GM18511 (cell line): Measurements from ENCODE around the gene PRG3.
"Not testable (repeated sequence)": the region's sequence is repeated elsewhere in the genome, so short reads cannot be mapped to it uniquely, and the experiment has no call there.

Experiments
- ATAC-seq: cut with Tn5 transposase; IDR thresholded peaks from one replicate; pipeline ENCODE4 v1.9.1; 2021; ENCODE audit warnings: mild to moderate bottlenecking, moderate library complexity; ENCODE audit not compliant: unreplicated experiment

The PRG3 gene

DNA sequence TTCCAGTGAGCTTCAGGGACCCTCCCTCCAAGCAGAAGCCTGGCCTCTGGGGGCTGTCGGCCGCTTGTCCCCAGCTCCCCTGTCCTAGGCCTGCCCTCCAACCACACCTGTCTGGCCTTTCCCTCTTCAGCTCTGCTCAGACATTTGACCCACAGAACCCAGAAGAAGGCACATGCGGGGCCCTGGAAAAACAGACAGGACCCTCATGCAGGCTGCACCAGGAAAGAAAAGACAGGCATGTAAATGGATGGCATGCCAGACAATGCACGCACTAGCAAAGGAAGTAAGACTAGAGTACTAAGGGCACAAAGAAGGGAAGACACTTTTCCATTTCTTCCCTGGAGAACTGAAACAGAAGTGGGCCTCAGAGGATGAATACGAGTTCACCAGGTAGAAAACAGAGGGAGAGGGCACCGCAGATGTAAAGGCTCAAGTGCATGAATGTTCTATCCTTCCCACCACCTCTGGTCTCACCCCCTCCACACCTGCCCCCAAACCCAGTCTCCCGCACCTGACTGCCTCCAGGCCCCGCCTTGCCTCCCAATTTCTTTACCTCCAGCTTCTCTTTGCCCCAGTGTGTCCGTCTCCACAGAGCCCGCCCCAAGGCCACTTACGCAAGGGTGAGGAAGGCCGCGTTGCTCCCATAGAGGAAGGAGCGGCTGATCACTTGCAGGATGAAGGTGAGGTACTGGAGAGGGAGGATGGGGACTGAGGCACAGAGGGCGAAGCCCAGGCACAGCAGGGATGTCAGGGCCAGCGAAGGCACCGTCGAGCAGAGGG is 28.6 kb upstream of the PRG3 start:
- no peak for ATAC-seq

DNA sequence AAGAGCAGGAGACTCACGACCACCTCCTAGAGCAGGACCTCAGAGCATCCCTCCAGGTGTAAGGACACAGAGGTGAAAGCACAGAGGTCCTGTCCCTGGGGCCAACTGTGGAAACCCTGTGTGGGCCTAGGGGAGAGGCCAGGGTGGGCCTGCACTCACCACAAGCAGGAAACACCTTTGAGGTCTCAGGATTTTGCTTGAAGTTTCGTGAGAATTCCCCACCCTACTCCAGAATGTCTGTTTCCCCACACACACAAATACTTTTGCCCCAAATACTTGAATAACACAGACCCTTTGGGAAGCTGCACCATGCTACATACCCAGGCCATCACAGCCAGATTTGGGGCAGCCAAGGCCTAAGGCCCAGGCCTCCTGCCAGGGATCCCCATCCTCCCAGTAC is 27.8 kb upstream of the PRG3 start:
- no peak for ATAC-seq

DNA sequence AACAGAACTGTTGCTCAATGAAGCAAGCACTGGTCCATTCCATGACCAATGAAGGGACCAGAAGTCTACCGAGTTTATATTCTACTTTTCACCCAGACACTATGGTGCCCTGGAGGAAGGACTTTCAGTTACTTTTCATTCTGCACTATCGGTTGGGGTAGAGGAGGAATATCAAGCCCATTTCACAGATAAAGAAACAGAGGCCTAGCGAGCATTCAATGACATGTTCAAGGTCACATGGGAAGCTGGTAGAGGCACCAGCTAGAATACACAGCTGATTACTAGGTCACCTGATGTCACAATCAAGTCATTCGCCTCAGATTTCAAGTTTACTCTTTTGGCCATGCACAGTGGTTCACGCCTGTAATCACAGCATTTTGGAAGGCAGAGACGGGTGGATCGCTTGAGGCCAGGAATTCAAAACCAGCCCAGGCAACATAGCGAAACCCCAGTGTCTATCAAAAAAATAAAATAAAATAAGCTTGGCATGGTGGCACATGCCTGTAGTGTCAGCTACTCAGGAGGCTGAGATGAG is 27.1 kb upstream of the PRG3 start:
- ATAC-seq, result no peak

DNA sequence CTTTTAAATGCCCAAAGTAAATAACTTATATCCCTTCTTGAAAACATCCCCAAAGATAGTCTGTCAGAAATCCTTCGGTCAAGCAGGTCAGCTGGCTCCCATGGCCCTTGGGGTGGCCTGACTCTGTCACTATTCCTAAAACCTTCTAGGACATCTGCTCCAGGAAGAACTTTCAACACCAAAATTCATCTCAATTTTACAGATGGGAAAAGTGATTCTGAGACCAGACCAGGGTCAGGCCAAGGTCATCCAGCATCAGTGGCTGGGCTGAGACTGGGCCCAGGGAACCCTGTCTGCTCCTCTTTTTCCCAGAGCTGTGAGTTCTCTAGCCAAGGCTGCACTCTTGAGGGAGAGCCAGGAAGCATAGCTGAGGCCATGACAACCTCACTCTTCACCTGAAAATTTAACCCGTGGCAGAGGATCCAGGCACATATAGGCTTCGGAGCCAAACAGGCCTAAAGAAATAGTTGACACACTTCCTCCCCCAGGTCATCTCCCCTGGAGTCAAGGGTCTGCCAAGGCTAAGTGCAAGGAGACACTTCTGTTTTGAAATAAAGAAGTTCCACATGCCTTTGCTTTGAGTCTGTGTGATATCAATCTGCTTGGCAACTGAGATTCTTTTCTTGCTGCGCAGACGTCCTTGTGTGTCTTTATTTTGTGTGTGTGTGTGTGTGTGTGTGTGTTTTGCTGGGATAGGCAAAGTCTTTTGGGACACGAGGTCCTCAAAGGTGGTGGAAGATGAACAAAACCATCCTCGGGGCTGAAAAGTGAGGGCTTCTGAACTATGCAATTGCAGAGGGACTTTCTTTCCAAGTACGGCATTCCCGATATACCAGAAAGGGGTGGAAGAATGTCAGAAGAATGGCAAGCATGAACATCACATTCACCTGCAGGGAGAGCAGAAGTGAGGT is 26.3 kb upstream of the PRG3 start:
- no peak for ATAC-seq

DNA sequence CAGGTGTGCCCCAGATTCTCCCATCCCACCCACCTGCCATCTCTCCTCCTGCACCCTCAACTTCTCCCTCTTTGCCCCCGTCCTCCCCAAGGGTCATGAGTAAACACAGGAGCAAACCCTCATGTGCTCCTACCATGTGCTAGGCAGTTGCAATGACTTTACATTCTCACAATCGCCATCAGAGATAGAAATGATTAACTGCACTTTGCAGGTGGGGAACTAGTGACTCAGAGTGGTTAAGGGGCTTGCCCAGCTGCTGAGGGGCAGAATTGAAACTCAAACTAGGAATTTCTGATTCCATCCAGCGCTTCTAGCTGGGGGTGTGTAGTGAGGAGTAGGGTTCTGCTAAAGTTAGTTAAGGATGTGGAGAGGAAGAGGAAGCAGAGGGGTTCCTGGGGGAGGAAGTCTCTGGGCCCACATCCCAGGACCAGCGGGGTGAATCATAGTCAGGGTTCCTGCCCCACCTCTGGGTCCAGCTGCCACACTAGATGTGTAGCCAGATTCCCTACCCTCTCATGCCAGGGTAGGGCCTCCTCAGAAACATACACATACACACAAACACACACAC is 25.5 kb upstream of the PRG3 start:
- ATAC-seq, result peak; percentile 93

DNA sequence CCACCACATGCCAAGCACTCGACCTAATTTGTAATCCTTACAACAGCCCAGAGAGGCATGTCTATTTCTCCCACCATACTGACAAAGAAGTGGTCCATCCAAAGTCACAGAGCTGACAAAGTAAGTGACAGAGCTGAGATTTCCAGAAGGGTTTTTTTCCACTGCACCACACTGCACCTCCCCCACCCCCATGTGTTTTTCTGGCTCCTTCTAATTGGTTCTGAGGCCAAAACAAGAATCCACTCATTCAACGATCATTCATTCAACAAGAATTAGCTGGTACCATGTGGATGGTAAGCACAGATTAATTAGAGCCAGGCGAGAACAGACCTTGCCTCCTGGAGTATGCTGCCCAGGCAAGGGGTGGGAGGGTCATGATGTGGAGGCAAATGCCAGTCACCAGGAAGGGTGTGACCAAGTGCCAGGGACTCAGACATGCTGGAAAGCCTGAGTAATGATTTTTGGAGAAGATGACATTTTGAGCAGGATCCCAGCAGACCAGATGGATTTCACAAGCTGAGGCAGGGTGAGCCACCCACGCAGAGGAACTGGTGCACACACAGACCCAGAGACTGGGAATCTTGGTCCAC is 24.4 kb upstream of the PRG3 start:
- ATAC-seq, result no peak

DNA sequence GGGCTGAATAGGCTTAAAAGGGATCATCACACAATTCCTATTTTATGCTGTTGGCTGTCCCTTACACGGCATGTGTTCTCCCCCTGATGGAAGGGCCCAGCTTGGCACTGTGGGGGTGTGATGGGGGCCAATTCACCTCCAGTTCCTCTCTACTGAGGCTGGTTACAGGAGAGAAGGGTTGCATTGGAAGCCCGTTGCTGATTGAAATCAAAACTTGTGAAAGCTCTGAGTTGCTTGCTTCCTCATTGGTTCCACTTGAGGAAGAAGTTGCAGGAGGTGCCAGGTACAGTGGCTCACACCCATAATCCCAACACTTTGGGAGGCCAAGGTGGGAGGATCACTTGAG is 22.8 kb upstream of the PRG3 start:
- no peak for ATAC-seq

DNA sequence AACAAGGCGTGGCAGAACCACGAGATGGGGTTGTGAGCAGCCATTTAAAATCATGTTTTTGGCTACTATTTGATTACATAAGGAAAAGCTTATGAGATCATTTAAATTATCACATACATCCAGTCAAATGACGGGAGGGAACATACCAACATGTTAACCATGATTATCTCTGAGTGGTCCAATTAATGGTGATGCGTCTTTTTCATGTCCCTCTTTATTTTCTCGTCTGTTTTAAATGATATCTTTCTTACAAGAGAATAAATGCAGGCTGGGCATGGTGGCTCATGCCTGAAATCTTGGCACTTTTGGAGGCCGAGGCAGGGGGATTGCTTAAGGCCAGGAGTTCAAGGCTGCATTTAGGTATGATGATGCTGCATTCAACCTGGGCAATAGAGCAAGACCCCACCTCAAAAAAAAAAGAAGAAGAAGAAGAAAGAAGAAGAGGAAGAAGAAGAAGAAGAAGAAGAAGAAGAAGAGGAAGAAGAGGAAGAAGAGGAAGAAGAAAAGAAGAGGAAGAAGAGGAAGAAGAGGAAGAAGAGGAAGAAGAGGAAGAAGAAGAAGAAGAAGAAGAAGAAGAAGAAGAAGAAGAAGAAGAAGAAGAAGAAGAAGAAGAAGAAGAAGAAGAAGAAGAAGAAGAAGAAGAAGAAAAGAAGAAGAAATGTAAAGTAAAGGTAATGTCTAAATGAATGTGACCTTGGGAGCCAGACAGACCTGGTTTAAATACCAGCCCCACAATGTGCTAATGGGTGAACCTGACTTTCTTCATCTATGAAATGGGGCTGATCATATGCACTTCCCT is 22.3 kb upstream of the PRG3 start:
- not testable (repeated sequence) for ATAC-seq

DNA sequence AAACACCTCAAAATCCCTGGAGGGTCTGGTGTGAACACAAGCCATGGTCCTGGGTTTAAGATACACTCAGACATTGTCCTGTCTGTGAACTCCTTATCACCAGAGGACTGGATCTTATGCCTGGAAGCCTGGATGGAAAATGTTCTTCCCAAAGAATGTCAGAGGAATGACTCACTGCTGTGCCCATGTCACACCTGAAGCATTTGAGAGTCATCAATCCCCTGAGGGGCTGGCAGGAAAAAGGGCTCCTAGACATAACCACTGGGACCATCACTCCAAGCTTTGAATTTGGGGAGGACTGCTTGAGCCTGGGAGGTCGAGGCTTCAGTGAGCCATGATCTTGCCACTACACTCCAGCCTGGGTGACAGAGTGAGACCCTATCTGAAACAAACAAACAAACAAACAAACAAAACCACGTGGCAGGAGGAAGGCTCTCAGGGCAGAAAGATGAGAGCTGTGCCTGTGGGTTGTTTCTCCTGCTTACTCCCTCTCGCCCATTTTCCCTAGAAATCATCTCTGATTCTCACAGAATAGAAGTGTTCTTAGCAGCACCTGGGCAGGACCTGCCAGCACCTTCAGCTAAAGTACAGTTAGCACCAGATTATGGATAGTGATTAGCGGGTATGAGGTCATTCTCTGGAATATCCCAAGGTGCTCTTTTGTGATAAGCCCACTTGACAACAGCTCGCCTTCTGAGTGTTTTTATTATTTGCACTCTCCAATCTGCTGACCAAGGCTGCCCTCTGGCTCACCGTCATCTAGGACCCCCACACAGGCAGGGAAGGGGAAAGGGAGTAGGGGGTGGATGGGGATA is 21.4 kb upstream of the PRG3 start:
- ATAC-seq, result no peak

DNA sequence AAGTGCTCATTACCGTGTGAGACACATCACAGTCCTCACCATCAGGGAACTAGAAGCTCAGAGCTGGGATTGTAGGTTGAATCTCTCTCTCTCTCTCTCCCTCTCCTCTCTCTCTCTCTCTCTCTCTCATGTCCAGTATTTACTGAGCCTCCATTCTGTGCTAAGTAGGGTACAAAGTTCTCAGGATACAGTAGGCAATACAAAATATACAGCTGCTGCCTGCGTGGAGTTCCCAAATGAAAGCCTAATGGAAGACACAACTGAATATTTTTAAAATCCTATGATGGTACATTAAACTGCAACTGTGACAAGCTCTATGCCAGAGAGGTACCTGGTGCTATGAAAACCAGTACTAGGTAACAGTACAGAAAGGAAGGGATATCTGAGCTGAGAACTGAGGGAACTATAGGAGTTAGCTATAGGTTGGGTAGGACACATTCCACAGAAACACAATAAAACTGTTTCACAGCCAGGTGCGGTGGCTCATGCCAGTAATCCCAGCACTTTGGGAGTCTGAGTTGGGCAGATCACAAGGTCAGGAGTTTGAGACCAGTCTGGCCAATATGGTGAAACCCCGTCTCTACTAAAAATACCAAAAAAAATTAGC is 19.1 kb upstream of the PRG3 start:
- ATAC-seq, result no peak

DNA sequence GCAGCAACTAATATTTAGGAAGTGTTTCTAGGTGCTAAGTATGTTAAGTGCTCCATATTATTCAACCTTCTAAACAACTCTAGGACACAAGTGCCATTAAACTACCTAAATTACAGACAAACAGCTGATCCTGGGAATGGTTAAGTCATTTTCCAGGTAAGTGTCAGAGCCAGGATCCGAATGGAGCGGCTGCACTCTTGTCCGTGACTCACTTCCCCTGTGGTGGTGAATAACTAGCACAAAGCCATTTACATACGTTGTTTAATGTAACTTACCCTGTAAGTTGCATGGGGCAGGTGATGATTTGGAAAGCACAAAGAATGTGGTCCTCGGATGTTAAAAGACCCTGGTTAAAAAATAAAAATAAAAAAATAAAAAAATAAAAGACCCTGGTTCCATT is 18.3 kb upstream of the PRG3 start:
- no peak for ATAC-seq

DNA sequence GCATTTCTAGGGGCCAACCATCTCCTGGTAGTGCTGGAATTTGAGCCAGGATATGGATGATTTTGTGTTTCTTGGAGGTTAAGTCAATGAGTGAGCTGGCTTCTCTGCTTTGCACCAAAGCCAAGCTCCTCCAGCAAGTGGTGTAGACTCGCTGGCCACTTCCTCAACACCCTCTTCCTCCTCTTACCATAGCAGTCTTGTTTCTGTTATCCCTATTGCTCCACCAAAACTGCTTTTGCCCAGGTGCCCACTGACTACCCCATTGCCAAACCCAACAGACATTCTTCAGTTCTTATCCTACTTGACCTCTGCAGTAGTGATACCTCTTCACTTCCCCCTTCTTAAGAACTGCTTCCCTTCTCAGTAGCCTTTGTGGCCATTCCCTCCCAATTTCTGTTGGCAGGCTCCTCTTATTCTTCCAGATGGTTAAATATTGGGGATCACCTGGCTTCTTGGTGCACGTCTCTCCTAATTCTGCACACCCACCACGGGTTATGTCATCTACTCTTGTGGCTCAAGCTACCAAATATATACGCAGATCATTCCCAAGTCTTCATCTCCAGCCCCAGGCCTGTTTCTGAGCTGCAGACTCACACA is 16.5 kb upstream of the PRG3 start:
- ATAC-seq, result no peak

DNA sequence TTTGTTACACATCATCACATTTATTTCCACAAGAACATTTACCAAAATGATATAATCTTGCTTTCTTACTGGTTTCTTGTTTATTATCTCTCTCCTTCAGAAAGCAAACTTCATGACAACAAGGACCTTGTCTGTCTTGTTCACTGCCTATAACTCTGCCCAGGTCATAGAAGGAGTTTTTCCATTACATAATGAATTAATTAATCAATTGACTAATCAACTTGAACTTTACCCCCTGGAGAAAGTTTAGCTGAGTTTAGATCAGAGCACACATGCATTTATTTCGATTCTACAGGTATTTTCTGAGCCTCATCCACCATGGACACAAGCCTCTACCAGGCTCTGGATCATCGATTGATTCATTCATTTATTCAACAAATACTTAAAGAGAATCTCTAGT is 15.8 kb upstream of the PRG3 start:
- ATAC-seq, result no peak

DNA sequence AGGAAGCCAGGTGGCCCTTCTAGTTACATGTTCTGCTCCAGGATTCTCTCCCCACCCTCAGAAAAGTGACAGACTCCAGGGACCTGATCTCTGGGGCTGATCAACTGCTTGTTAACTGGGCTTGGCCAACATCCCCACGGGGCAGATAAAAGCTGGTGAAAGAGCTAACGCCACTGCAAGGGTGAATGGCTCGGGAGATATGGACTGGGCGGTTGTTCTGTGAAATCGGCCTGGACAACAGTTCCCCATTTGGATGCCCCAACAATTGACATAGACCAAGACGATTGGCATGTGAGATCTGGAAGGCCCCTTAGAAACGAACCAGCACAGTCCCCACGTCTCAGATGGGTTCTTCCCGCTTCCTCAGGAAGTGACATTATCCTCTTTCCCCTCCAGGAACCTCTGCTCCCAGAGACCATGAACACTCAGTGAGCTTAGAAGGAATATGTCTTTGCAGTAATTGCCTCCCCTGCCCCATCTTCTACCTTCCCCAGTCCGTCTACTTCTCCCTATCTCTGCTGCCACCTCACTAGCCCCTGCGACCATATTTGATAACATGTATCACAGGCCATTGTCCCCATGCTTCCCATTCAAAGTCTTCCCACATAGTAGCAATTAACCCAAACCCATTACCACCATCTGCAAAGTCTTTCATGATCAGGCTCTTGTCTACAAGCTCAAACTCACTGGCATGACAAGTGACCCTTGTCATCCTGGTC is 15.1 kb upstream of the PRG3 start:
- ATAC-seq, result no peak

DNA sequence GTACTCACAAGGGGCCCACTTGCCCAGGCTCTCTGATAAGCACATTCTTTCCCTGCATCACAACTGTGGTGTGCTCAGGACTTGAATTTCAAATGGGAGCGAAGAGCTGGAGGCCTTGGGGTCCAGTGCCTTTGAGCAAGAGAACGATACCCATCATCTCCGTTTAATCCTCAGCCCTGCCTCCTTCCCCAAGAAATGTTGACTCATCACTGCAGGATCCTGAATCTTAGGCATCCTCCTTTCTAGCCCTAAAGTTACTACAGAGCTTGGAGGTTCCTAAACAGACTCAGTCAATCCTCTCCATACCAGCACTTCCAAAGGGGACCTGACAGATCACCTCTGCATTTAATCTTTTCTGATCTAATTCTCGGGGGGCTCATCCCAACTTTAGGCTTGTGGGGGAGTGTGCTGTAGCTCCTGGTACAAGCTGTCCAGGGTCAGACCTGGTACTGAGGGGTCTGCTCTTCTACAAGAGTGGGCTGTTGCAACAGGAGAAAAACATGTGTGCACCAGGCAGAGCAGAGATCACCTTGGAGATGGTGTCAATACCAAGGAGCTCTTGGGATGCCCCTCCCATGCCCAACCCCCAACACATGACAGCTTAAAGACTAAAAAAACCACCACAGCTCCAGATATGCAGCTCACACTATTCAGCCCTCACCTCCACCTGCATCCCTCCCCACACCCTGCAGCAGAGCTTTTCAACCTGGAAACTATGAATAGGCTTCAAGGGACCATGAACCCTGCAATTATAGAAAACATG is 13.4 kb upstream of the PRG3 start:
- no peak for ATAC-seq

DNA sequence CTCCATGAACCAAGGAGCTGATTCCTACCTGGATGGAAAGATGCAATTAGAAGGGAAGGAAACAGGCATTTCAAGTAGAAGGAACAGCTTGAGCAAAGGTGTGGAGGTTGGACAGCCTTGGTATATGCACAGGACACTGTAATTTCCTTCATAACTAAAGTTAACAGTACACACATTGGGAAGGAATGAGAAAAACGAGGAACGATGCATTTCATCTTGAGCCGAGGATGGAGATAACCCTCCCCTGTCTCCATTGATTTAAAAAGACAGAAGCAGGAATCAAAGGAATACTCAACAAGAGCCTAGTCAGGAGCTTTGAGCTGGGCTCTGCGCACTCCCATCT is 11.8 kb upstream of the PRG3 start:
- ATAC-seq, result no peak

DNA sequence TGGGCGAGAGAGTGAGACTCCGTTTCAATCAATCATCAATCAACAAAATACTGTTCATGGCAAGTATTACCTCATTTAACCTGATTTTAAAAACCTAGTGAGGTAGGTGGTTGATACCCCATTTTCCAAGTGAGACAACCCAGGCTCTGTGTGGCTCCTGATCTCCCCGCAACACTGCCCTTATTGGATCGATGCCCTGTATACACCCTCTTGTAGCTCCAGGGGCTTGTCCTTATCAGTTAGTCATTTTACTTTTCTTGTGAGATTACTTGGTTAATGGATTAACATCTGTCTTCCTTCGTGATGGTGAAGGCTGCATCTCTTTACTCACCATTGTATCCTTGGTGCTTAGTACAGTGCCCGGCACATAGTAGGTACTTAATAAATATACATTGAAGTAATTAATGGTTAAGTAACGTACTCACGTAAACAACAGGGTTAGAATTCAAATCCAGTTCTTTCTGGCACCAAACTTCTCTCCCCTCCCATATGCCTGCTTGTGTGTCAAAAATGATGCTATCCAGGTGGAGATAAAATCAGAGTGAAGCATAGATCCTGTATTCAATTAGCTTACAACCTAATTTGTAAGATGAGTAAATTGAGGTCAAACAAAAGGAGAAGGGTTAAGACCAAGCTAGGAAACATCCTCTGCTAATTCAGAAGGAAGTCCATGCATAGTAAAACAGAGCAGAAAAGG is 11.3 kb upstream of the PRG3 start:
- no peak for ATAC-seq
